ENCODE measurements around the gene PPP3R1.

PPP3R1 gene, protein sequence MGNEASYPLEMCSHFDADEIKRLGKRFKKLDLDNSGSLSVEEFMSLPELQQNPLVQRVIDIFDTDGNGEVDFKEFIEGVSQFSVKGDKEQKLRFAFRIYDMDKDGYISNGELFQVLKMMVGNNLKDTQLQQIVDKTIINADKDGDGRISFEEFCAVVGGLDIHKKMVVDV

GRCh38 chr2:68252400-68253218, at the start of gene PPP3R1:
TSS of gene PPP3R1 (minus strand) at chr2:68252532. CDS start at chr2:68252127, 405 bp downstream.
- DNase-seq = peak; percentile 73 to 99 (median 94)

GRCh38 chr2:68295516-68295915, 43.2 kb upstream of the PPP3R1 start:
- DNase-seq = no peak

GRCh38 chr2:68294913-68295312, 42.6 kb upstream of the PPP3R1 start:
- DNase-seq = no peak

DNA sequence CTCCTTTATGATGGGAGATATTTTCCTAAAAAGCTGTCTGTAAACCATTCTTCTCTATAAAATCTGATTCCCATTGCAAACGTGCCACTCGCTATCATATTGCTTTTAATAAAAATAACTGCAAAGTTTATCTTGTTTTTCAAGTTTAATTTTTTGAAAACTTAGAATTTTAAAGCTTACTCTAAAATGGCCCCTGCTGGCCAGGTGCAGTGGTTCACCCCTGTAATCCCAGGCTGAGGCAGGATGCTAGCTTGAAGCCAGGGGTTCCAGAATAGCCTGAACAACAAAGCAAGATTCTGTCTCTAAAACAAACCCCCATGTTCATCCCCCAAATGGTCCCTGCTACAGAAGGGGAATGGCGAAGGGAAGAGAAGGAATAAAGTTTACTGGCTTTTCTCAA, 41.9 kb upstream of the PPP3R1 start:
- DNase-seq = no peak

DNA sequence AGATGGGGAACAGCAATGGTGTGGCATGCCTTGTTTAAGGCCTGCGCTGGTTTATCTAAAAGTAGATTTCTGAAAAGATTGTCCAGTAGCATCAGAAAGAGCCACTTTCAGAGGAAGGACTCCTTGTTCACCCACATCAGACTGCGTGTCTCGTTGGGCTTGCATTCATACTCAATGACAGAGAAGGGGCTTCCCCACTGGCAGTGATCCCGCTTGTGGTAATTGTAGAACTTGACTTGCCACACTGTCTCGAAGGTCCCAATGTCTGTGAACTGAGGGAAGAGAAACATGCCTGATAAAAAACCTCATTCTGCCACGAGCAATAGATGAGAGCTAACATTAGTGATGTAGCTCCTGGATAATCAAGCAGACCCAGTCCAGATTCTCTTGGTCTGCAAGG, 41.4 kb upstream of the PPP3R1 start:
- no peak for DNase-seq

GRCh38 chr2:68293024-68293423, 40.7 kb upstream of the PPP3R1 start:
- no peak for DNase-seq

DNA sequence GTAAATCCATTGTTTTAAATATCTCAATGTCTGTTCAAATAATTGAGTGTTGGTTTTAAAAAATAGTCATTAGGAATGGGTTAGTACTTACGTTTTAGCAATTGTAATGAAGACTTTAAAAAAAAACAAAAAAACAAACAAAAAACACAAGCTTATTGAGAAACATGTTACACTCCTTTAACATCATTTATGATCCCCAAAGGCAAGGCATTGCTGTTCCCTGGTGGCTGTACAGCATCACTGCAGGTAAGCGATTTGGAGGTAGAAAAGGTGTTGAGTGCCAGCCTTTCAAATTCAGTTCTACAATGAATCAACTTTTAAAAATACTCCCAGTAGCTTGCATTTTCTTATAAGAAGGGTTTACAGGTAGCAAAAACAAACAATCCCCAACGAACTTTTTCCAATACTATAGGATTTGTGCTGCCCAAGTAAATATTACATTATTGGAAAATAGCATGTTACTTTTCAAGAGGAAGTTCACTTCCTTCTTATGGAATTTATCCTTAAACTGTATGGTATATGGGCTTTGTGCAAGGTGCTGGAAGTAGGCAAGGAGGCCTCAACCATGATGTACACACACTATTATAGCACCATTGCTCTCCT, 39.9 kb upstream of the PPP3R1 start:
- peak in 1 of 56 donors; percentile 6 for DNase-seq

DNA sequence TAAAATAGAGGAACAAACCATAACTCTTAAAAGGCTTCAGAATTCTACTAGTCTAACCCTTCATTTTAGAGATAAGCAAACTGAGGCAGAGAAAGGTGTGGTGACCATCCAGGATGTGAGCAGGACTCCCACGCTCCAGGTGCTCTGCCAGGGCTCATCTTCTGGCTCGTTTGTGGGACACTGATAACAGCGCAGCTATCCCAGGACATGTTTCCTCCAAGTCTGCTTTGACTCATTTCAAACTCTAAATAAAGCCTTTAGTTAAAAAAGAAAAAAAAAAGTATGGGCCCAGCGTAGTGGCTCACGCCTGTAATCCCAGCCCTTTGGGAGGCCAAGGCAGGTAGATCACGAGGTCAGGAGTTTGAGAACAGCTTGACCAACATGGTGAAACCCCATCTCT, 39.0 kb upstream of the PPP3R1 start:
- no peak for DNase-seq

DNA sequence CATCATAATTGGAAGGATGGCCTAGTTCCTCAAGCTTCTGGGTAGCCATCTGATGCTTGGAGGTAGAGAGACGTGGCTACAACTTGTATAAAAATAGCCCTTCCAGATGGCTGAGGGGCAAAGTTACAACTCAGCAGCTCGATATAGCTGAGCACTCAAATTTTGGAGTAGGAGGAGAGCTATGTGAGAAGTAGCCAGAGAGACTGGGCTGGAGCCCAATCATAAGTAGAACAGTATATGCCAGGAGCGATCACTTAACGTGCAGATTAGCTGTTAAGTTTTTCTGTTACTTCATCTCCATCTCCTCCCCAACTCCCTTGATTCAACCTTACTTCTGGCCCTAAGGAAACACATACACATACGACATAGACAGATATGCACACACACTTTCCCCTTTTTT, 38.6 kb upstream of the PPP3R1 start:
- DNase-seq = peak in 9 of 56 donors; percentile 11 to 30 (median 26)

DNA sequence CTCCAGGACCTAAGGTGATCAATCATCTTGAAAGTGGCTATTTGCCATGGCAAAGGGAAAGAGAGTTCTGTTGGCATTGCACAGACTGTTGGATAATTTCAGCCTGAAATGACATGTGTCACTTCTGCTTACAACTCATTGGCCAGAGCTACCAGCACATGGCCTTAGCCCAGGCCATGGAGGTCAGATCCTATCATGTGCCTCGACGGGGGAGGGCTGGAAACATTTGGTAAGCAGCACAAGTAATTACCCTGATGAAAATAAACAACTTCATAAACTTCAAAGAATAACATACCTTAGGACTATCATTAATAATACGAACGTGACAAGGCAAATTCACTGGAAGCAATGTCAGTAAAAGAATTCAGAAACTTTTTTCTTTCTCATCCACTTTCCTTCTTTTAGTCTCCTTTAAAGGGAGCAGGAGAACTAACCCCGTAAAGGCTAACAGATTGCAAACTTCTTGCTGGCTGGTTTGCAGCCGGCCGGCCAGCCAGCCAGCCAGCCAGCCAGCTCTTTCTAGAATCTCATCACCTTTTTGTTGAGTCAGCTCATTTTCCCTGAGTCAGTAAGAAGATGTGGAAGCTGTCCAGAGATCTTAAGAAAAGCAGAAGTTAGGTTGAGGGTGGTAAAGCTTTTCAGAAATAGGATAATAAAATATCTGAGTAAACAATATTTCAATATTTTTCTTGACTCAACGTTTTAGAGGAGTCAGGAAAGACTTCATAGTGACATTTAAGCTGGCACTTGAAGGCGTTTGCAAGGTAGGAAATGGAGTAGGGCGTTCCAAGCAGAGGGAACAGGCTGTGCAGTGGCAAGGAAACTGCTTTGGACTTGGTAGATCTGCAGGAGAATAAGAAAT, 35.5 kb upstream of the PPP3R1 start:
- DNase-seq = peak in 9 of 56 donors; percentile 4 to 43 (median 16)

DNA sequence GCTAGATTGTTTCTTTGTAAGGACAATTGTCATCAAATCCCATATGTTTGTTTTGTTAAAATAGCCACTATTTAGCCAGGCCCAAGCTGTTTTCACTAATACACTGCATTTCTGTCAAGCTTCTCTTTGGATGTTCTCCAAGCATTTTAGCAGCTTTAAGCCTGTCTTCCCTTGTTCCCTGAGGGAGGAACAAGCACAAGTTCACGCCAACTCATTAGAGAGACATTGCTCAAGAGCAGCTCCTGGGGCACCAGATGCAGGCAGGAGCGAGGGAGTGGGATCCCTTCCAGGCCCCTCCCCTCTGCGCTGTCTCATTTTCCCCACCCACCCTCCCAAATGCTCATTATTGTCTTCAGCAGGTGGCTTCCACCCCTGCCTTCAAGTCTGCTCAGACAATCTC, 32.6 kb upstream of the PPP3R1 start:
- DNase-seq = peak in 28 of 56 donors; percentile 5 to 73 (median 43)

DNA sequence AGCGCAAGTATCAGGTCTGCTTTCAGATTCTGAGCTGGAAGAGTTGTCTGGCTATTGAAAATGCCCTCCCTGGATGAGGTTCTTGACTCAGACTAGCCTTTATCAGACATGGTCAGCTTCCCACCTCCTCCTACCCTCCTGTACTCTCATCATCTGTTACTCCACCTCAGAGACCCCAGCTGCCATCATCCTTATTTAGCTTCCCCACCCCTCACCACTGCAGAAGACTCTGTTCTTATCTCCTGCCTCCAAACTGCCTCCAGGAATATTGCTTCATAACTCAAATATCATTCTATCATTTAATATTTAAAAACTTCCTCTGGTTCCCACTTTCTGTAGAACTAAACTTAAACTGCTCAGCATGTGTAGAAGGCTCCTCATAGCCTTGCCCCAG, 31.1 kb upstream of the PPP3R1 start:
- no peak for DNase-seq

- no peak for DNase-seq
Observed at GRCh38 chr2:68282811-68283418, 30.6 kb upstream of the PPP3R1 start.

DNA sequence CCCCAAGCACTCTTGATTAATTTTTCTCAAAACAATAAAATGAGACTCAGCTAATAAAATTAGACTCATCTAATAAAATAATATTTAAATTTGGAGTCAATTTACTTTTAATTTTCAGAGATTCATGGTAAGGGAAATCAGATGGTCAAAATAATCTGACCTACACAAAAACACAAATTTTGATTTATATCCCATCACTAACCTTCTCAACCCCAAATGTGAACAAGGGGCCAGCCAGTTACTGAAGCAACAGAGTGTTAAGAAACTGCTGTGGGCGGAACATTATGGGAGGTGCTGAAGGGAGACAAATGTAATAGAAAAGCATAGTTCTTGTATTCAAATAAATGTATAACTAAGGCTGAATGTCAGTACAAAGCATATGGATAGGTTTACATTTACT, 28.5 kb upstream of the PPP3R1 start:
- DNase-seq = no peak

DNA sequence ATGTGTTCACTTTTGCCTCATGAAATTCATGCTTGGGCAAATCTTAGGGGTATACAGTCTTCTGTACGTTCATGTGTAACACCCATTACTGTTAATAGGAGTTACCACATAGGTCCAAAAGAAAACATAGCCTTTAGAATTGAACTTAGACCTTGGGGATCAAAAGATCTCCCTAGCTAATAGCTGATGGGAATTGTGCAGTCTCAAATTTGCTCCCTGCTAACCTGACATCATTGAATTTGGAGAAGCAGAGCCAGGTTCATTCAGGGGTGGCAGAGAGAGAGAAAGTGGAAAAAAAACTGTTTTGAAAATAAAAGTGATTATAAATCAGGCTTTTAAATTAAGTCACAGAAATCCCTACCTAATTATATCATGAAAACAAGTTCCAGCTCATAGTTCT, 28.0 kb upstream of the PPP3R1 start:
- no peak for DNase-seq

DNA sequence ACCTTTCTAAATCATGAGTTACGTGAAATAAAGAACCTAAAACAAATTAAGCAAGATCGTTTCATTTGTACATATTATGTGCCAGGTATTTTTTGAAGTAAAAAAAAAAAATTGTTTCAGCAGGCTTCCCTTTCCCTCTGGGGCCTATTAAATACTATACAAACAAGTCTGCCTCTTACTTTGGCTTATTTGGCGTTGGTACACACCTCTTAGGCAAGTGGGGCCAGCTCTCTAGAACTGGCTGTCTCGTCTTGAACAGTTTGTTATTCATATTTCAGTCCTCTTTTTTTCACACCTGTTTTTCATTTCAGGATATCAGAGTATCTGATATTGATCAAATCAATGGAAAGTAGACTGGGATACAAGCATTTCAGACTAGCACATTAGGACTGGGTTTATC, 27.4 kb upstream of the PPP3R1 start:
- DNase-seq = no peak

DNA sequence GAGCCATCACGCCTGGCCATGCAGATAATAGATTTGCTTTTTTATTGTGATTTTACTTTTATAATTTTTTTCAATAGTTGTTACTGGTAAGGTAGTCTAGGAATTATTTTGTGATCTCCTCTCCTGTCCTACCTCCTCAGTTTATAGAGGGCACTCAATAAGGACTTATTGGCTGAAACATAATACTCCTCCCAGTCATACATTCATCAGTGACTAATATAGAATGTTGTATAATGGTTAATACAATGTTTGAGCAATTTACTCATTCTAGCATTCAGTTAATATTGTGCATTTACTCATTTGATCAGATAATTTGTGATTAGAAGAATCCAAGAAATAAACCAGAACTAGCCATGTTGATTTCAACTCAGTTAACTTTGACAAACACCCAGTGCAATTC, 25.8 kb upstream of the PPP3R1 start:
- DNase-seq = no peak

DNA sequence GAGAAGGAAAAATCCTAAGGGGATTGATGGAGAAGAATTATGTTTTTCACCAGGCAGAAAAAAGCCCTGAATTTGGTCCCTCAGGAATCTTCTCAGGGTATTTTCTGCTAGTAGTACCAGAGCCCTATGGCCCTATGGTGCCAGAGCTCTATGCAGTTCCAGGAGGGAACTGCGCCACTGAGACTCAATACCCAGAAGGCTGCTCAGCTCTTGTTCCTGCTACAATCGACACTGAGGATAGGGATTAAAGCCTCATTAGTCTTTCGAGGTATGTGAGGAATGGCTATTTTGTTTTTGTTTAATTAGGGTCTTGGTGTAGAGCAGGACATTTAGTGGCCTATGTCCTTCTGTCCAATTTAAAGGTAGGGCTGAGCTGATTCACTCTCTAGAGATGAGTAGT, 21.7 kb upstream of the PPP3R1 start:
- no peak for DNase-seq

DNA sequence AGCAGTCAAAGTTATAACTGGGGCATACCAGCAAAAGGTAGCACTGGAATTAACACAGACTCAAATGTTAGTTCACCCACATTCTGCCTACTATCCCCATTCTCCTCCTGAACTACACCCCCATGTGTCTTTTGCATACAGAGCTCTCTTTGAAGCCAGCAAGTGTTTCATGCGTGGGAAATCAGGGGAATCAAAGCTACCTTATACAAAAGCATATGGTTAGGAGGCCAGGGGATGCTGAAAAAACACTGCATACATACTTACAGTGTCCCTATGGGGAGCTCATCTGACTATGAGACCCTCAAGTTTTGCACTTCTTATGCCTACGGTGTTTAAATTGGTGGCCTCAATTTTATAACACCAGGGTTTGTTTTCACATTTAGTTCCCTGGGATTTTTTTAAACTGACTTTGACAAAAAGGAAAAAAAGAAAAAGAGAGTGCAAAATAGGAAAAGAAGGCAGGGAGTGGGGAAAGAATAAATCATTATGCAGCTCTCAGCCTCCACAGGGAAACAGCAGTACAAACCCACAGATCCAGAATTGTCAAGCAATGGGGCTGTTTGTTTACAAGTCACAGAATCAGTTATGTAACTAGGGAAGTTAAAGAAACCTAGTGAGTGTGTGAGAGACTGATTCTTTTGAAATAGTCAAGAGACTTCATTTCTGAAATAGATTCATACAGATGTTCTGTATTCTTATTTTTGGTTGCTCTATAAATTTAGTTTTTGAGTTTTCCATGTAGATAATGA, 20.1 kb upstream of the PPP3R1 start:
- DNase-seq = peak in 6 of 56 donors; percentile 9 to 47 (median 20)

DNA sequence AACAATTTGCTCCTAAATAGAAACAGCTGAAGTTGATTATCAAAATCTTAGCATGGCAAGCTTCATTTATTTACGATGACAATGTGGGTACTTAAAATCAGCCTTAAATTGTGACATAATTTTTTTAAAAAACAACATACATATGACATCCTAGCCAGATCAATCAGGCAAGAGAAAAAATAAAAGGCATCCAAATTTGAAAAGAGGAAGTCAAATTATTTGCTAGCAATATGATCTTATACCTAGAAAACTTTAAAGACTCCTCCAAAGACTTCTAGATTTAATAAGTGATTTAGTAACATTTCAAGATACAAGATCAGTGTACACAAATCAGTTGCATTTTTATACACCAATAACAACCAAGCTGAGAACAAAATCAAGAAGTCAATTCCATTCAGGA, 14.3 kb upstream of the PPP3R1 start:
- DNase-seq = no peak

DNA sequence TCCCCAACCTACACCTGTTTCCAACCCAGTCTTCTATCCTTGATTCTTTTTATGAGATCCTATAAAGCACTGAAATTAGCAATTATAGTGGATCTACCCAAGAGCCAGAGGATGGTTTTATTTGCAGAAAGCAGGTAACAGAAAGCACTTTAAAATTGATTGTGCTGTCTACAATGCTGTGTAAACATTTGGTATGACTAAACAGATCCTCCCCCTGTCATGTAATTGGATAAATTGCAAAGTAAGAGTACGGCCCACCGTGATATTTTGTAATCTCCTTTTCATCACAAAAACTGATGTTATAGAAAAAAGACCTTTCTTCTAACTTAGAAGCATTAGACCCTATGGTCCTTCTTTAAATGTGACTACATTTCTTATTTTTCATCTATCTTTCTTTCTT, 11.3 kb upstream of the PPP3R1 start:
- DNase-seq = no peak

Measured in amygdala (tissue), 56 donors.